Inflammatory macrophage (primary cell): ENCODE data around the gene KNDC1.

Experiments used
- DNase-seq, 2 donors: peaks; one replicate each; pipeline ENCODE4 v3.0.0-alpha.2; 2020 to 2022

KNDC1 gene

GRCh38 chr10:133191651-133192050, 31.6 kb downstream of the KNDC1 start:
- no peak for DNase-seq

GRCh38 chr10:133194151-133194550, 34.1 kb downstream of the KNDC1 start:
- DNase-seq: no peak

GRCh38 chr10:133195096-133195495, 35.1 kb downstream of the KNDC1 start:
- no peak for DNase-seq

GRCh38 chr10:133195611-133196010, 35.6 kb downstream of the KNDC1 start:
- no peak for DNase-seq

GRCh38 chr10:133196221-133196915, 36.3 kb downstream of the KNDC1 start:
- DNase-seq: no peak

GRCh38 chr10:133196936-133197758, 37.1 kb downstream of the KNDC1 start:
- DNase-seq: no peak

GRCh38 chr10:133197786-133198185, 37.8 kb downstream of the KNDC1 start:
- DNase-seq: no peak

GRCh38 chr10:133198206-133198605, 38.2 kb downstream of the KNDC1 start:
- no peak for DNase-seq

GRCh38 chr10:133198621-133199487, 38.8 kb downstream of the KNDC1 start:
- DNase-seq: no peak

- no peak for DNase-seq
These were observed 39.5 kb downstream of the KNDC1 start for GRCh38 chr10:133199488-133199885.

- no peak for DNase-seq
These were observed 40.1 kb downstream of the KNDC1 start for GRCh38 chr10:133199992-133200611.

GRCh38 chr10:133200621-133201031, 40.6 kb downstream of the KNDC1 start:
- DNase-seq: no peak

GRCh38 chr10:133201151-133201947, 41.3 kb downstream of the KNDC1 start:
- DNase-seq: no peak

- no peak for DNase-seq
These were observed 42.1 kb downstream of the KNDC1 start for GRCh38 chr10:133201948-133202725.

- no peak for DNase-seq
These were observed 43.0 kb downstream of the KNDC1 start for GRCh38 chr10:133202778-133203651.

GRCh38 chr10:133203652-133204195, 43.7 kb downstream of the KNDC1 start:
- no peak for DNase-seq

GRCh38 chr10:133204226-133205015, 44.4 kb downstream of the KNDC1 start:
- no peak for DNase-seq

- no peak for DNase-seq
These were observed 45.1 kb downstream of the KNDC1 start for GRCh38 chr10:133205146-133205545.
